Measurements from ENCODE around the gene C1orf185.

- TF ChIP-seq GATA2 (IDR thresholded peaks at IDR 0.05; ENCODE audit: low read depth, low read length) (no peak), GATA3 (IDR thresholded peaks at IDR 0.05; ENCODE audit: low read depth, low read length) (no peak)
These were observed 4.9 kb upstream of the C1orf185 start for GRCh38 chr1:51097171-51097570.
